Measurements from ENCODE around the gene STK17B. TPM values are rescaled to one million over a fixed set of nuclear protein-coding genes. Genes with fewer than 3 reads are reported as not detected.

STK17B gene
- total RNA-seq, 1 experiment from 2014 or later: 16.9 TPM

GRCh38 chr2:196183172-196183473, 11.7 kb upstream of the STK17B start:
- H3K4me2 ChIP-seq (ENCODE audit: low read length): no peak overlapping the region
- POLR2A ChIA-PET: no interaction called here
- RAD21 ChIA-PET (ENCODE audit: low non-redundant PET in 1 of 2, low total read pairs in 2 of 2, uncharacterized antibody in 2 of 2, unreplicated experiment in 2 of 2): no interaction called here
- BruUV-seq (replicated peaks): no TSS peak
- intact Hi-C loops (cut with micrococcal nuclease): no loop called here
- no peaks in the 10 kb centered on the region for H3K27me3 ChIP-seq (ENCODE audit: insufficient read depth, low read length)
- DNase-seq (ENCODE audit: low read depth, low spot score) (no peak), ATAC-seq (no peak)
- no peak overlapping the region for H3K9ac ChIP-seq (ENCODE audit: low read length)
- H4K20me1 ChIP-seq (ENCODE audit: insufficient read depth): no peaks in the 10 kb centered on the region
- no peaks in the 10 kb centered on the region for H3K9me2 ChIP-seq (ENCODE audit: insufficient read depth)
- H2AFZ ChIP-seq (ENCODE audit: low read depth, low read length, poor library complexity, severe bottlenecking): no peak overlapping the region
- no peaks in the 10 kb centered on the region for H3K79me2 ChIP-seq (ENCODE audit: insufficient read depth, low read length)
- no peaks in the 10 kb centered on the region for H3K9me3 ChIP-seq (ENCODE audit: control insufficient read depth in 1 of 2, insufficient read depth in 1 of 2, low read depth in 1 of 2, low read length in 2 of 2)
- no peaks in the 10 kb centered on the region for H3K4me1 ChIP-seq (ENCODE audit: control insufficient read depth in 1 of 2, insufficient read depth in 2 of 2, low read length in 2 of 2)
- no peak overlapping the region for H3K27ac ChIP-seq (ENCODE audit: low read depth, low read length)
- TF ChIP-seq ATF3 (IDR thresholded peaks at IDR 0.05) (no peak), TCF7L2 (IDR thresholded peaks at IDR 0.05; ENCODE audit: borderline replicate concordance, extremely low read depth, insufficient read depth, insufficient read length) (no peak), SRF (IDR thresholded peaks at IDR 0.05; ENCODE audit: low read depth) (no peak), JUND (IDR thresholded peaks at IDR 0.05) (no peak), EZH2phosphoT487 (IDR thresholded peaks at IDR 0.05; ENCODE audit: borderline replicate concordance) (no peak), CTCF (IDR thresholded peaks at IDR 0.05 in 2 of 3, conservative IDR thresholded peaks at IDR 0.05 in 1 of 3; ENCODE audit: borderline replicate concordance in 1 of 3, insufficient read depth in 1 of 3, low read depth in 2 of 3, low read length in 2 of 3) (no peak), POLR2AphosphoS5 (IDR thresholded peaks at IDR 0.05; ENCODE audit: low read depth, low read length) (no peak), RAD21 (IDR thresholded peaks at IDR 0.05; ENCODE audit: low read depth) (no peak), CEBPB (IDR thresholded peaks at IDR 0.05; ENCODE audit: low read depth) (no peak), ZFX (IDR thresholded peaks at IDR 0.05) (no peak), REST (IDR thresholded peaks at IDR 0.05; ENCODE audit: low read depth) (no peak), SP1 (IDR thresholded peaks at IDR 0.05; ENCODE audit: low read depth) (no peak), EGR1 (IDR thresholded peaks at IDR 0.05; ENCODE audit: low read depth) (no peak), YY1 (IDR thresholded peaks at IDR 0.05; ENCODE audit: extremely low read depth, insufficient replicate concordance, low read depth, low read length) (no peak)
- CTCF ChIA-PET: no interaction called here
- no peaks in the 10 kb centered on the region for H3K36me3 ChIP-seq (ENCODE audit: control insufficient read depth in 1 of 2, insufficient read depth in 2 of 2, low read length in 2 of 2)
- H3K4me3 ChIP-seq (replicated peaks in 1 of 2; ENCODE audit: low read depth in 1 of 2, low read length in 2 of 2): no peak overlapping the region

All from HCT116 (cell line).